ENCODE results near the gene RAD9A. TPM values are rescaled to one million over a fixed set of nuclear protein-coding genes. Genes with fewer than 3 reads are reported as not detected.

The RAD9A gene
- total RNA-seq, 1 experiment from 2014 or later: 20.9 TPM

DNA sequence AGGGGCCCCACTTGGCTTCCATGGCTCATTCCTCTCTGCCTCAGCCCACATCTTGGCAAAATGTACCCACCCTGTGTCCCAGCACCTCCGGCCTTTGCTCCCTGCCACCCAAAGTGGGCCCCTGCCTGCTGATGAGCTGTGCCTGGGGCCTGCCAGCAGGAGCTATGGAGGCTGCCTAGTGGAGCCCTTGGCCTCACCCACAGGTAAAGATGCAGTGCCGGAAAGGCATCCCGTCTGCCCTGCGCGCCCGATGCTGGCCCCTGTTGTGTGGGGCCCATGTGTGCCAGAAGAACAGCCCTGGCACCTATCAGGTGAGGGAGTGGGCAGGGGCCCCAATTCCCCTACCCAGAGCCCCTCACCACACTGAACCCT lies 13.4 kb downstream of the RAD9A start:
- Histone ChIP-seq H4K91ac (ENCODE audit: insufficient read length, low read depth, low read length) (no peak overlapping the region), H3T11ph (ENCODE audit: low read length) (no peak overlapping the region), H2BK12ac (ENCODE audit: insufficient read length, low read depth, low read length) (no peak overlapping the region), H2AFZ (ENCODE audit: low read length) (no peak overlapping the region), H2BK120ac (ENCODE audit: low read depth, low read length, poor library complexity, severe bottlenecking) (no peak overlapping the region), H2BK20ac (ENCODE audit: low read depth, low read length, poor library complexity, severe bottlenecking) (no peak overlapping the region), H3K27me3 (ENCODE audit: insufficient read depth, low read length) (no peaks in the 10 kb centered on the region), H2BK15ac (ENCODE audit: low read depth, low read length) (no peak overlapping the region), H3K9me3 (ENCODE audit: control insufficient read depth, low read depth, low read length) (no peaks in the 10 kb centered on the region), H4K20me1 (ENCODE audit: control insufficient read depth, insufficient read depth, insufficient read length) (no peaks in the 10 kb centered on the region), H3K18ac (ENCODE audit: insufficient read length, low read depth, low read length) (no peak overlapping the region), H3K79me2 (ENCODE audit: insufficient read depth, low read length) (peaks cover 4% of the 10 kb centered on the region; the same call in 1 of the 2 replicates), H3K56ac (ENCODE audit: insufficient read length, low read depth, low read length) (no peak overlapping the region), H3K27ac (ENCODE audit: insufficient read length, low read depth, low read length) (no peak overlapping the region), H3K4me1 (ENCODE audit: insufficient read depth, low read length) (0 out of 2 replicates have a peak, but pooled peaks cover 2% of the 10 kb centered on the region), H2BK5ac (ENCODE audit: insufficient read length, low read length) (no peak overlapping the region), H2AK5ac (ENCODE audit: insufficient read length, low read length) (no peak overlapping the region), H3K9ac (ENCODE audit: extremely low read depth, insufficient read length, low read length) (no peak overlapping the region), H3K23ac (ENCODE audit: insufficient read length, low read depth, low read length) (no peak overlapping the region), H3K4ac (ENCODE audit: low read depth, low read length) (no peak overlapping the region), H3K79me1 (ENCODE audit: insufficient read depth, low read depth, low read length, poor library complexity, severe bottlenecking) (peaks cover 3% of the 10 kb centered on the region), H3K14ac (ENCODE audit: insufficient read depth, low read length) (no peak overlapping the region), H3K23me2 (ENCODE audit: insufficient read length, low read depth, low read length, poor library complexity, severe bottlenecking) (peaks cover 5% of the 10 kb centered on the region), H4K8ac (replicated peaks; ENCODE audit: insufficient read length, low read depth, low read length) (no peak overlapping the region), H4K5ac (ENCODE audit: insufficient read length, low read depth, low read length) (no peak overlapping the region), H3K4me2 (ENCODE audit: insufficient read depth, insufficient read length, low read length) (no peak overlapping the region)
- H3K36me3 Mint-ChIP-seq (ENCODE audit: insufficient read depth in 1 of 3, low read depth in 3 of 3): peaks cover 0 to 6% (median 5%) of the 10 kb centered on the region in 3 experiments; a peak in 3 of 7 replicates
- WGBS (ENCODE audit: extremely low coverage, insufficient read length, low lambda C conversion rate): no CpG with 5 or more reads among the region's 6 CpGs
- no peak for DNase-seq
- no peaks in the 10 kb centered on the region for H3K9me3 Mint-ChIP-seq
- TF ChIP-seq, protein P1, sequence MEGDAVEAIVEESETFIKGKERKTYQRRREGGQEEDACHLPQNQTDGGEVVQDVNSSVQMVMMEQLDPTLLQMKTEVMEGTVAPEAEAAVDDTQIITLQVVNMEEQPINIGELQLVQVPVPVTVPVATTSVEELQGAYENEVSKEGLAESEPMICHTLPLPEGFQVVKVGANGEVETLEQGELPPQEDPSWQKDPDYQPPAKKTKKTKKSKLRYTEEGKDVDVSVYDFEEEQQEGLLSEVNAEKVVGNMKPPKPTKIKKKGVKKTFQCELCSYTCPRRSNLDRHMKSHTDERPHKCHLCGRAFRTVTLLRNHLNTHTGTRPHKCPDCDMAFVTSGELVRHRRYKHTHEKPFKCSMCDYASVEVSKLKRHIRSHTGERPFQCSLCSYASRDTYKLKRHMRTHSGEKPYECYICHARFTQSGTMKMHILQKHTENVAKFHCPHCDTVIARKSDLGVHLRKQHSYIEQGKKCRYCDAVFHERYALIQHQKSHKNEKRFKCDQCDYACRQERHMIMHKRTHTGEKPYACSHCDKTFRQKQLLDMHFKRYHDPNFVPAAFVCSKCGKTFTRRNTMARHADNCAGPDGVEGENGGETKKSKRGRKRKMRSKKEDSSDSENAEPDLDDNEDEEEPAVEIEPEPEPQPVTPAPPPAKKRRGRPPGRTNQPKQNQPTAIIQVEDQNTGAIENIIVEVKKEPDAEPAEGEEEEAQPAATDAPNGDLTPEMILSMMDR (conservative IDR thresholded peaks at IDR 0.05): no peak
- H3K27ac Mint-ChIP-seq: no peak overlapping the region
- H3K4me3 Mint-ChIP-seq: no peak overlapping the region
- H3K27me3 Mint-ChIP-seq (ENCODE audit: low read depth): peaks cover 16% of the 10 kb centered on the region
- peaks cover 16 to 21% of the 10 kb centered on the region in 2 experiments for H3K4me1 Mint-ChIP-seq

All from H9 (cell line).